GM12878 (cell line): Measurements from ENCODE around the gene FKBP3.

Experiments used
- BCLAF1 ChIP-seq: fragments of 450-650 bp; IDR thresholded peaks from 2 replicates; pipeline ENCODE4 v1.6.1; 2017; ENCODE audit warnings: antibody characterized with exemption, mild to moderate bottlenecking, moderate library complexity
- CBX3 ChIP-seq: fragments of 200-600 bp; sonication (generic); IDR thresholded peaks from 2 replicates; pipeline ENCODE4 v1.6.1; 2016; ENCODE audit warnings: low read depth, borderline replicate concordance
- CEBPZ ChIP-seq: fragments of 150-350 bp; IDR thresholded peaks from 2 replicates; pipeline ENCODE4 v1.6.1; 2016; ENCODE audit warnings: low read depth, low read length
- CTCF ChIP-seq, 3 experiments: IDR thresholded peaks in 2 of 3; conservative IDR thresholded peaks in 1 of 3; 2 replicates each; pipeline ENCODE4 v1.5.1; 2011; ENCODE audit warnings: low read depth in 3 of 3, low read length in 3 of 3, mild to moderate bottlenecking in 3 of 3, control low read depth in 2 of 3, moderate library complexity in 2 of 3, inconsistent platforms in 1 of 3, mixed read lengths in 1 of 3; ENCODE audit not compliant: control insufficient read depth in 2 of 3, insufficient read depth in 1 of 3; ENCODE audit errors: extremely low read depth in 1 of 3
- EZH2 ChIP-seq: IDR thresholded peaks from 2 replicates; pipeline ENCODE4 v1.6.1; 2012; ENCODE audit warnings: low read depth, mild to moderate bottlenecking, control low read depth, inconsistent platforms, low read length, borderline replicate concordance; ENCODE audit not compliant: control insufficient read depth
- JUND ChIP-seq: IDR thresholded peaks from 2 replicates; pipeline ENCODE4 v1.6.1; 2012; ENCODE audit warnings: low read depth, mild to moderate bottlenecking, low read length, improper control_type of control experiment, moderate library complexity
- MLLT1 ChIP-seq: fragments of 450-650 bp; IDR thresholded peaks from 2 replicates; pipeline ENCODE4 v1.6.1; 2016; ENCODE audit warnings: mild to moderate bottlenecking
- POLR2A ChIP-seq: IDR thresholded peaks from 2 replicates; pipeline ENCODE4 v1.6.1; 2011; ENCODE audit warnings: low read depth, mild to moderate bottlenecking, low read length
- SIN3A ChIP-seq: IDR thresholded peaks from 2 replicates; pipeline ENCODE4 v1.6.1; 2012; ENCODE audit warnings: low read depth, low read length, improper control_type of control experiment
- TAF1 ChIP-seq: IDR thresholded peaks from 2 replicates; pipeline ENCODE4 v1.6.1; 2011; ENCODE audit warnings: mild to moderate bottlenecking, low read depth, low read length, borderline replicate concordance
- YBX1 ChIP-seq: fragments of 450-650 bp; IDR thresholded peaks from 2 replicates; pipeline ENCODE4 v1.6.1; 2016; ENCODE audit warnings: antibody characterized with exemption
- ZBTB33 ChIP-seq: fragments of 450-650 bp; IDR thresholded peaks from 2 replicates; pipeline ENCODE4 v1.6.1; 2017; ENCODE audit warnings: mild to moderate bottlenecking

GRCh38 chr14:45082420-45082819 is 51.9 kb downstream of the FKBP3 start:
- TF ChIP-seq BCLAF1, result no peak
- TF ChIP-seq JUND, result no peak
- TF ChIP-seq YBX1, result no peak
- no peak for TF ChIP-seq CEBPZ
- no peak for TF ChIP-seq POLR2A
- no peak for TF ChIP-seq MLLT1
- no peak for TF ChIP-seq TAF1
- no peak for TF ChIP-seq EZH2
- no peak for TF ChIP-seq CTCF (IDR thresholded peaks at IDR 0.05 in 2 of 3, conservative IDR thresholded peaks at IDR 0.05 in 1 of 3; ENCODE audit: control insufficient read depth in 2 of 3, extremely low read depth in 1 of 3, insufficient read depth in 1 of 3, low read depth in 3 of 3, low read length in 3 of 3)
- no peak for TF ChIP-seq SIN3A
- TF ChIP-seq ZBTB33, result no peak
- no peak for TF ChIP-seq CBX3
